ENCODE measurements around the gene TTC12. TPM values are rescaled to one million over a fixed set of nuclear protein-coding genes. Genes with fewer than 3 reads are reported as not detected.
A peak's percentile ranks its signal among the peaks of the same experiment; 100 is the strongest.

Gene TTC12
- total RNA-seq, 1 donor from 2014 or later: 49.1 TPM

- DNase-seq (ENCODE audit: low spot score in 2 of 2, unreplicated experiment in 2 of 2): no peak
- H3K9me3 Mint-ChIP-seq: peaks cover 6% of the 10 kb centered on the region
- no peak overlapping the region for H3K4me3 Mint-ChIP-seq
- TF ChIP-seq CTCF (IDR thresholded peaks at IDR 0.05; ENCODE audit: unreplicated experiment): no peak
- H3K27me3 Mint-ChIP-seq (ENCODE audit: low read depth): no peaks in the 10 kb centered on the region
- peaks cover 25% of the 10 kb centered on the region for H3K4me1 Mint-ChIP-seq
- no peak overlapping the region for H3K27ac Mint-ChIP-seq
- peaks cover 43% of the 10 kb centered on the region for H3K36me3 Mint-ChIP-seq
Measured at GRCh38 chr11:113341388-113342165, 27.2 kb downstream of the TTC12 start.

GRCh38 chr11:113345978-113346377 lies 31.6 kb downstream of the TTC12 start:
- TF ChIP-seq CTCF (IDR thresholded peaks at IDR 0.05; ENCODE audit: unreplicated experiment): no peak
- peak in 1 of 2 experiments; percentile 45 for DNase-seq (ENCODE audit: low spot score in 2 of 2, unreplicated experiment in 2 of 2)
- Mint-ChIP-seq H3K36me3 (peaks cover 26% of the 10 kb centered on the region), H3K4me1 (peaks cover 44% of the 10 kb centered on the region), H3K27ac (peak overlapping the region; percentile 86), H3K4me3 (no peak overlapping the region), H3K27me3 (ENCODE audit: low read depth) (no peaks in the 10 kb centered on the region), H3K9me3 (no peaks in the 10 kb centered on the region)

- H3K27me3 Mint-ChIP-seq (ENCODE audit: low read depth): no peaks in the 10 kb centered on the region
- no peak overlapping the region for H3K4me3 Mint-ChIP-seq
- H3K36me3 Mint-ChIP-seq: peaks cover 34% of the 10 kb centered on the region
- DNase-seq (ENCODE audit: low spot score in 2 of 2, unreplicated experiment in 2 of 2): no peak
- H3K4me1 Mint-ChIP-seq: peaks cover 41% of the 10 kb centered on the region
- H3K27ac Mint-ChIP-seq: no peak overlapping the region
- no peak for TF ChIP-seq CTCF (IDR thresholded peaks at IDR 0.05; ENCODE audit: unreplicated experiment)
- H3K9me3 Mint-ChIP-seq: peaks cover 13% of the 10 kb centered on the region
Measured at GRCh38 chr11:113349528-113349927, 35.1 kb downstream of the TTC12 start.

- Mint-ChIP-seq H3K4me1 (peaks cover 34% of the 10 kb centered on the region), H3K36me3 (peaks cover 42% of the 10 kb centered on the region), H3K27me3 (ENCODE audit: low read depth) (no peaks in the 10 kb centered on the region), H3K27ac (no peak overlapping the region), H3K4me3 (no peak overlapping the region), H3K9me3 (peaks cover 23% of the 10 kb centered on the region)
- DNase-seq (ENCODE audit: low spot score in 2 of 2, unreplicated experiment in 2 of 2): no peak
- no peak for TF ChIP-seq CTCF (IDR thresholded peaks at IDR 0.05; ENCODE audit: unreplicated experiment)
Measured at GRCh38 chr11:113350336-113351067, 36.1 kb downstream of the TTC12 start.

- Mint-ChIP-seq H3K4me3 (no peak overlapping the region), H3K9me3 (peaks cover 28% of the 10 kb centered on the region), H3K4me1 (peaks cover 28% of the 10 kb centered on the region), H3K27me3 (ENCODE audit: low read depth) (no peaks in the 10 kb centered on the region), H3K27ac (no peak overlapping the region), H3K36me3 (peaks cover 48% of the 10 kb centered on the region)
- no peak for DNase-seq (ENCODE audit: low spot score in 2 of 2, unreplicated experiment in 2 of 2)
- TF ChIP-seq CTCF (IDR thresholded peaks at IDR 0.05; ENCODE audit: unreplicated experiment): no peak
Measured at GRCh38 chr11:113351068-113351450, 36.7 kb downstream of the TTC12 start.
